Non-pigmented ciliary epithelial cell (primary cell): ENCODE measurements around the gene UTP4.
"Not testable (repeated sequence)": the region's sequence is repeated elsewhere in the genome, so short reads cannot be mapped to it uniquely, and the experiment has no call there.

Experiments
- DNase-seq: peaks from one replicate; pipeline ENCODE4 v3.0.0-alpha.2; 2010; ENCODE audit warnings: low read depth

The UTP4 gene

GRCh38 chr16:69110406-69110805 is 22.0 kb upstream of the UTP4 start:
- no peak for DNase-seq

- DNase-seq = no peak
These were observed 21.1 kb upstream of the UTP4 start for GRCh38 chr16:69111216-69111875.

GRCh38 chr16:69111876-69112230 is 20.6 kb upstream of the UTP4 start:
- no peak for DNase-seq

GRCh38 chr16:69112285-69113129 is 19.9 kb upstream of the UTP4 start:
- DNase-seq = no peak

GRCh38 chr16:69113216-69113615 is 19.2 kb upstream of the UTP4 start:
- no peak for DNase-seq

GRCh38 chr16:69114346-69114975 is 18.0 kb upstream of the UTP4 start:
- no peak for DNase-seq

GRCh38 chr16:69114976-69115355 is 17.5 kb upstream of the UTP4 start:
- DNase-seq = no peak

- DNase-seq = no peak
These were observed 17.1 kb upstream of the UTP4 start for GRCh38 chr16:69115361-69115760.

- DNase-seq = no peak
These were observed 16.6 kb upstream of the UTP4 start for GRCh38 chr16:69115837-69116236.

GRCh38 chr16:69116256-69116875 is 16.1 kb upstream of the UTP4 start:
- DNase-seq = no peak

GRCh38 chr16:69116906-69117305 is 15.5 kb upstream of the UTP4 start:
- DNase-seq = no peak

GRCh38 chr16:69118468-69118867 is 14.0 kb upstream of the UTP4 start:
- no peak for DNase-seq

GRCh38 chr16:69118994-69119393 is 13.5 kb upstream of the UTP4 start:
- DNase-seq = no peak

GRCh38 chr16:69119536-69119935 is 12.9 kb upstream of the UTP4 start:
- DNase-seq = no peak

GRCh38 chr16:69120096-69120664 is 12.3 kb upstream of the UTP4 start:
- no peak for DNase-seq

GRCh38 chr16:69123910-69124309 is 8.5 kb upstream of the UTP4 start:
- no peak for DNase-seq

GRCh38 chr16:69124406-69124805 is 8.0 kb upstream of the UTP4 start:
- DNase-seq = not testable (repeated sequence)

GRCh38 chr16:69124961-69125360 is 7.5 kb upstream of the UTP4 start:
- not testable (repeated sequence) for DNase-seq

GRCh38 chr16:69126221-69126620 is 6.2 kb upstream of the UTP4 start:
- no peak for DNase-seq

GRCh38 chr16:69126801-69127200 is 5.6 kb upstream of the UTP4 start:
- DNase-seq = not testable (repeated sequence)

- DNase-seq = no peak
These were observed 4.4 kb upstream of the UTP4 start for GRCh38 chr16:69127966-69128510.

- no peak for DNase-seq
These were observed 2.0 kb upstream of the UTP4 start for GRCh38 chr16:69130461-69130860.
